ENCODE measurements around the gene CYP39A1.

GRCh38 chr6:46528961-46529750 is 123.5 kb downstream of the CYP39A1 start:
- no peak for TF ChIP-seq CTCF (IDR thresholded peaks at IDR 0.05; ENCODE audit: insufficient read depth, low read length)
- no peak for TF ChIP-seq REST (IDR thresholded peaks at IDR 0.05; ENCODE audit: insufficient replicate concordance, low read depth)
- TF ChIP-seq SPI1 (IDR thresholded peaks at IDR 0.05; ENCODE audit: borderline replicate concordance, low read depth), result no peak

Data from HL-60 (cell line).